SK-N-SH treated with all-trans-retinoic acid at 6 μM for 48 hours (cell line): ENCODE measurements around the gene CENPO.

ENCODE experiments used
- ATAC-seq: fragments of 200-7000 bp; cut with Tn5 transposase; 3 replicates; pipeline ENCODE4 v1.9.1; 2020; ENCODE audit warnings: mild to moderate bottlenecking, moderate library complexity
- ARNTL ChIP-seq: fragments of 450-650 bp; formaldehyde crosslinking; IDR thresholded peaks from 2 replicates; pipeline ENCODE4 v1.5.0; 2020; ENCODE audit warnings: low read depth, mild to moderate bottlenecking, moderate library complexity, borderline replicate concordance
- BACH2 ChIP-seq: fragments of 250-450 bp; sonication (Bioruptor Pico); IDR thresholded peaks from 2 replicates; pipeline ENCODE4 v1.9.0; 2021; ENCODE audit warnings: mild to moderate bottlenecking, borderline replicate concordance
- CREB5 ChIP-seq: fragments of 250-450 bp; sonication (Bioruptor Pico); IDR thresholded peaks from 2 replicates; pipeline ENCODE4 v1.5.1; 2020; ENCODE audit warnings: low read depth, mild to moderate bottlenecking, moderate library complexity
- CSDC2 ChIP-seq: fragments of 250-450 bp; sonication (Bioruptor Pico); IDR thresholded peaks from 2 replicates; pipeline ENCODE4 v1.5.0; 2020; ENCODE audit warnings: mild to moderate bottlenecking, moderate library complexity
- CSRNP3 ChIP-seq: fragments of 250-450 bp; sonication (Bioruptor Pico); IDR thresholded peaks from 2 replicates; pipeline ENCODE4 v1.5.1; 2021; ENCODE audit warnings: mild to moderate bottlenecking, moderate library complexity
- ESRRG ChIP-seq: fragments of 250-450 bp; sonication (Bioruptor Pico); IDR thresholded peaks from 2 replicates; pipeline ENCODE4 v1.6.1; 2021; ENCODE audit warnings: mild to moderate bottlenecking
- ISL1 ChIP-seq: fragments of 250-450 bp; sonication (Bioruptor Pico); IDR thresholded peaks from 2 replicates; pipeline ENCODE4 v2.1.2; 2022; ENCODE audit warnings: mild to moderate bottlenecking, moderate library complexity
- OSR1 ChIP-seq: fragments of 250-450 bp; sonication (Bioruptor Pico); IDR thresholded peaks from 2 replicates; pipeline ENCODE4 v1.8.0; 2022; ENCODE audit warnings: moderate library complexity, mild to moderate bottlenecking, inconsistent platforms
- PATZ1 ChIP-seq: fragments of 250-450 bp; sonication (Bioruptor Pico); IDR thresholded peaks from 2 replicates; pipeline ENCODE4 v1.8.0; 2020; ENCODE audit warnings: mild to moderate bottlenecking, moderate library complexity, borderline replicate concordance
- POU6F1 ChIP-seq: fragments of 250-450 bp; sonication (Bioruptor Pico); IDR thresholded peaks from 2 replicates; pipeline ENCODE4 v1.8.0; 2021; ENCODE audit warnings: low read depth, mild to moderate bottlenecking, moderate library complexity, borderline replicate concordance
- PPARA ChIP-seq: fragments of 250-450 bp; sonication (Bioruptor Pico); IDR thresholded peaks from 2 replicates; pipeline ENCODE4 v1.5.0; 2020; ENCODE audit warnings: mild to moderate bottlenecking, borderline replicate concordance
- RARB ChIP-seq: fragments of 250-450 bp; sonication (Bioruptor Pico); IDR thresholded peaks from 2 replicates; pipeline ENCODE4 v1.8.0; 2021; ENCODE audit warnings: mild to moderate bottlenecking, moderate library complexity
- SNAI2 ChIP-seq: fragments of 250-450 bp; sonication (Bioruptor Pico); IDR thresholded peaks from 2 replicates; pipeline ENCODE4 v1.5.0; 2020; ENCODE audit warnings: mild to moderate bottlenecking, moderate library complexity
- TCF4 ChIP-seq: fragments of 250-450 bp; sonication (Bioruptor Pico); IDR thresholded peaks from 2 replicates; pipeline ENCODE4 v1.8.0; 2021; ENCODE audit warnings: mild to moderate bottlenecking, moderate library complexity, borderline replicate concordance
- TOX ChIP-seq: fragments of 250-450 bp; sonication (Bioruptor Pico); IDR thresholded peaks from 2 replicates; pipeline ENCODE4 v1.8.0; 2021; ENCODE audit warnings: mild to moderate bottlenecking, moderate library complexity, borderline replicate concordance
- TSHZ2 ChIP-seq: fragments of 250-450 bp; sonication (Bioruptor Pico); IDR thresholded peaks from 2 replicates; pipeline ENCODE4 v1.5.0; 2020; ENCODE audit warnings: mild to moderate bottlenecking, moderate library complexity
- ZC3H10 ChIP-seq: fragments of 250-450 bp; sonication (Bioruptor Pico); IDR thresholded peaks from 2 replicates; pipeline ENCODE4 v1.5.1; 2021; ENCODE audit warnings: mild to moderate bottlenecking, moderate library complexity
- ZFP30 ChIP-seq: fragments of 450-650 bp; formaldehyde crosslinking; IDR thresholded peaks from 2 replicates; pipeline ENCODE4 v1.5.0; 2022; ENCODE audit warnings: mild to moderate bottlenecking, moderate library complexity
- ZNF565 ChIP-seq: fragments of 450-650 bp; formaldehyde crosslinking; conservative IDR thresholded peaks from 2 replicates; pipeline ENCODE4 v1.5.0; 2020; ENCODE audit warnings: low read depth, mild to moderate bottlenecking, moderate library complexity
- ZNF70 ChIP-seq: fragments of 450-650 bp; formaldehyde crosslinking; IDR thresholded peaks from 2 replicates; pipeline ENCODE4 v1.5.0; 2020; ENCODE audit warnings: mild to moderate bottlenecking, moderate library complexity
- ZNF8 ChIP-seq: fragments of 450-650 bp; formaldehyde crosslinking; IDR thresholded peaks from 2 replicates; pipeline ENCODE4 v1.5.0; 2020; ENCODE audit warnings: mild to moderate bottlenecking, moderate library complexity

Gene CENPO

GRCh38 chr2:24806661-24807036 is 13.4 kb downstream of the CENPO start (continued):
- TF ChIP-seq ESRRG (CRISPR knock-in tag) (no peak), ZFP30 (no peak), CREB5 (CRISPR knock-in tag) (no peak), ZNF8 (CRISPR knock-in tag) (no peak), ZC3H10 (no peak)

- TF ChIP-seq PPARA (CRISPR knock-in tag) (no peak), TOX (CRISPR knock-in tag) (no peak), CSDC2 (no peak), POU6F1 (no peak), BACH2 (CRISPR knock-in tag) (no peak), TCF4 (CRISPR knock-in tag) (no peak), PATZ1 (CRISPR knock-in tag) (no peak), ARNTL (CRISPR knock-in tag) (no peak), SNAI2 (CRISPR knock-in tag) (no peak), ZC3H10 (no peak), TSHZ2 (CRISPR knock-in tag) (no peak), ZNF70 (no peak)
Measured at GRCh38 chr2:24809316-24810007, 16.2 kb downstream of the CENPO start.

GRCh38 chr2:24813691-24814137 is 20.5 kb downstream of the CENPO start:
- no peak for ATAC-seq
- TF ChIP-seq TCF4 (CRISPR knock-in tag) (no peak), ZFP30 (no peak), CSDC2 (no peak), ZNF565 (no peak), OSR1 (no peak), SNAI2 (CRISPR knock-in tag) (no peak), ISL1 (CRISPR knock-in tag) (no peak), ZNF8 (CRISPR knock-in tag) (no peak)

More at GRCh38 chr2:24809316-24810007, 16.2 kb downstream of the CENPO start:
- no peak; the same call in 2 of the 3 replicates for ATAC-seq

- TF ChIP-seq CSDC2 (no peak), ISL1 (CRISPR knock-in tag) (no peak), PPARA (CRISPR knock-in tag) (no peak), ZFP30 (no peak), RARB (no peak), TCF4 (CRISPR knock-in tag) (no peak), ESRRG (CRISPR knock-in tag) (no peak), OSR1 (no peak), BACH2 (CRISPR knock-in tag) (no peak), SNAI2 (CRISPR knock-in tag) (no peak), CSRNP3 (CRISPR knock-in tag) (no peak), ZNF565 (no peak)
- TF ChIP-seq, all 23 proteins: peak for 0
- ATAC-seq: no peak
Measured at GRCh38 chr2:24814516-24814915, 21.3 kb downstream of the CENPO start.
